Heart left ventricle (tissue), 16 donors: ENCODE results near the gene SBNO2. TPM values are rescaled to one million over a fixed set of nuclear protein-coding genes. Genes with fewer than 3 reads are reported as not detected.

ENCODE experiments used
- ATAC-seq, 4 donors: fragments of 200-7000 bp; cut with Tn5 transposase; one replicate each; pipeline ENCODE4 v1.9.1; 2020 to 2022; ENCODE audit warnings: moderate library complexity in 4 of 4, mild to moderate bottlenecking in 3 of 4, moderate number of reproducible peaks in 1 of 4
- DNase-seq, 5 donors: peaks; one replicate each; pipeline ENCODE4 v3.0.0-alpha.2; 2020
- H3K27ac ChIP-seq, 12 donors: fragments of 200-600 bp; sonication (generic) in 4 of 12; one replicate each; pipeline versions ENCODE4 v1.5.0 to v1.8.0; 2016 to 2022; ENCODE audit warnings: mild to moderate bottlenecking in 2 of 12
- H3K27me3 ChIP-seq, 9 donors: fragments of 200-600 bp; sonication (generic) in 2 of 9; one replicate each; pipeline versions ENCODE4 v1.5.1 to v1.8.0; 2016 to 2022; ENCODE audit warnings: mild to moderate bottlenecking in 3 of 9
- H3K36me3 ChIP-seq, 9 donors: fragments of 200-600 bp; sonication (generic) in 2 of 9; one replicate each; pipeline versions ENCODE4 v1.5.0 to v1.8.0; 2018 to 2022; ENCODE audit warnings: mild to moderate bottlenecking in 2 of 9
- H3K4me1 ChIP-seq, 12 donors: fragments of 200-600 bp; sonication (generic) in 4 of 12; one replicate each; pipeline versions ENCODE4 v1.5.0 to v1.8.0; 2016 to 2022; ENCODE audit warnings: mild to moderate bottlenecking in 3 of 12
- H3K4me3 ChIP-seq, 12 donors: fragments of 200-600 bp; sonication (generic) in 4 of 12; one replicate each; pipeline versions ENCODE4 v1.5.0 to v1.8.0; 2017 to 2022; ENCODE audit warnings: mild to moderate bottlenecking in 9 of 12, moderate library complexity in 4 of 12
- H3K9me3 ChIP-seq, 12 donors: fragments of 200-600 bp; sonication (generic) in 4 of 12; one replicate each; pipeline versions ENCODE4 v1.5.0 to v1.8.0; 2016 to 2022; ENCODE audit warnings: mild to moderate bottlenecking in 1 of 12
- CTCF ChIP-seq, 12 donors: fragments of 200-600 bp; sonication (generic) in 4 of 12; IDR thresholded peaks; one replicate each; pipeline versions ENCODE4 v1.5.0 to v1.8.0; 2018 to 2022; ENCODE audit warnings: antibody characterized with exemption in 12 of 12, mild to moderate bottlenecking in 5 of 12
- POLR2A ChIP-seq, 2 donors: fragments of 450-650 bp; IDR thresholded peaks; one replicate each; pipeline ENCODE4 v1.6.1; 2017; ENCODE audit warnings: antibody characterized with exemption in 2 of 2, mild to moderate bottlenecking in 2 of 2, moderate library complexity in 2 of 2
- WGBS, 4 donors: extraction: QIAGEN DNeasy Blood & Tissue Kit in 2 of 4; methylation state at CpG; one replicate each; pipeline versions ENCODE4 v1.1.5 to v1.1.7; 2013 to 2018; 5-methylcytosine and 5-hydroxymethylcytosine counted together
- intact Hi-C, 10 donors: fragments of 100-400 bp; cut with DNase I; formaldehyde crosslinking; loops; one replicate each; pipeline versions ENCODE4 v1.11.1 to v1.14.2; 2022
- polyA plus RNA-seq, 2 donors: library from polyadenylated mRNA; stranded (reverse); fragments of 200-250 nt; gene quantifications; one replicate each; pipeline ENCODE4 v1.2.3, GENCODE V29; 2013
- total RNA-seq, 9 donors: library from RNA; depleted of rRNA in 2 of 9; stranded (reverse); fragments of >200 nt in 2 of 9; fragmentation: NEBNext Ultra II Directional in 3 of 9; extraction: Animal tissue kit (Norgen Biotek cat#: 25700) in 3 of 9; gene quantifications; one replicate each; pipeline versions ENCODE4 v1.1.0 to v1.2.4, GENCODE V29; 2016 to 2023
- donor health status: ischemic (EF 13 %, LVEDD 7.1; RV severe dilation, severe dysfunction).
- donor health status: healthy with polysubstance abuse.
- donor health status: DM: no; HTN: yes; CAD: no.
- donor health status: DM: no; HTN: no; CAD: no.
- donor health status: ischemic (EF 25% LVEDD 6.9; RV normal size, moderate dysfunction).
- donor health status: ischemic (EF 25% LVEDD 5.7; RV mildly dilated, moderate dysfunction).
- donor health status: healthy.
- donor health status: DM: yes; HTN: yes; CAD: no.
- donor health status: ischemic (EF 35%, LVEDD 5.7; RV mildly dilated, moderate dysfunction).
- donor health status: nonischemic (EF 11% LVEDD 7.7; RV severe dilation, severe dysfunction).
- donor health status: DM: yes; HTN: yes; CAD: no.
- donor health status: PGD.
- donor health status: ischemic (EF 29% LVEDD 5.4; RV normal size, mild dysfunction).
- donor health status: nonischemic (EF 23%, LVEDD 6.1; RV moderate dilation, normal function).

SBNO2 gene
- total and polyA plus RNA-seq, 11 donors, result 9.9 to 78.9 (median 18.7) TPM

GRCh38 chr19:1219786-1220476 is 45.9 kb upstream of the SBNO2 start:
- Histone ChIP-seq H3K4me1 (peaks cover 13 to 82% (median 62%) of the 10 kb centered on the region in 12 donors), H3K27me3 (no peaks in the 10 kb centered on the region), H3K9me3 (no peaks in the 10 kb centered on the region), H3K36me3 (peaks cover 0 to 52% (median 45%) of the 10 kb centered on the region in 9 donors), H3K4me3 (no peak overlapping the region), H3K27ac (peak overlapping the region in 6 of 12 donors; percentile 18 to 96 (median 64))
- ATAC-seq (no peak), DNase-seq (peak in 1 of 5 donors; percentile 57)
- intact Hi-C loops, result loop anchor here in 2 of 10 donors (2.0 kb wide), 1 partner anchor 21 kb away; the partner anchor contains the start of gene ATP5F1D (in 2 of the 2)
- WGBS, 4 donors, result 87 to 94% (median 89%) methylated on average over 16 to 19 of the region's 19 CpGs
- TF ChIP-seq CTCF (IDR thresholded peaks at IDR 0.05) (no peak), POLR2A (IDR thresholded peaks at IDR 0.05) (no peak)

- H3K4me1 ChIP-seq, result peaks cover 17 to 92% (median 72%) of the 10 kb centered on the region in 12 donors
- no peak for TF ChIP-seq POLR2A (IDR thresholded peaks at IDR 0.05)
- TF ChIP-seq CTCF (IDR thresholded peaks at IDR 0.05), result no peak
- intact Hi-C loops, result loop anchor here in 1 of 10 donors (2.0 kb wide), 1 partner anchor 22 kb away; the partner anchor contains the start of gene ATP5F1D
Observed at GRCh38 chr19:1218751-1219567, 44.9 kb upstream of the SBNO2 start.

GRCh38 chr19:1217366-1217765 is 43.3 kb upstream of the SBNO2 start:
- H3K4me3 ChIP-seq, result no peak overlapping the region
- peak in 1 of 5 donors; percentile 46 for DNase-seq

More at GRCh38 chr19:1218751-1219567, 44.9 kb upstream of the SBNO2 start:
- ATAC-seq (no peak), DNase-seq (peak in 2 of 5 donors; percentile 9 to 55)
- Histone ChIP-seq H3K9me3 (no peaks in the 10 kb centered on the region), H3K4me3 (no peak overlapping the region), H3K27ac (peak overlapping the region; percentile 69 to 96 (median 88)), H3K27me3 (no peaks in the 10 kb centered on the region), H3K36me3 (peaks cover 0 to 42% (median 37%) of the 10 kb centered on the region in 9 donors)
- 77 to 85% (median 81%) methylated on average over 25 to 37 of the region's 37 CpGs for WGBS, 4 donors

More at GRCh38 chr19:1217366-1217765, 43.3 kb upstream of the SBNO2 start:
- Histone ChIP-seq H3K4me1 (peaks cover 21 to 96% (median 83%) of the 10 kb centered on the region in 12 donors), H3K27me3 (no peaks in the 10 kb centered on the region), H3K36me3 (peaks cover 0 to 31% (median 24%) of the 10 kb centered on the region in 9 donors), H3K9me3 (no peaks in the 10 kb centered on the region), H3K27ac (peak overlapping the region; percentile 52 to 96 (median 87))
- no peak for ATAC-seq
- TF ChIP-seq POLR2A (IDR thresholded peaks at IDR 0.05) (no peak), CTCF (IDR thresholded peaks at IDR 0.05) (no peak)
- 76 to 89% (median 82%) methylated on average over 11 to 15 of the region's 15 CpGs for WGBS, 4 donors
- intact Hi-C loops, result no loop called here
